Measurements from ENCODE around the gene ATG16L1.
A peak's percentile ranks its signal among the peaks of the same experiment; 100 is the strongest.

ATG16L1 gene

DNA sequence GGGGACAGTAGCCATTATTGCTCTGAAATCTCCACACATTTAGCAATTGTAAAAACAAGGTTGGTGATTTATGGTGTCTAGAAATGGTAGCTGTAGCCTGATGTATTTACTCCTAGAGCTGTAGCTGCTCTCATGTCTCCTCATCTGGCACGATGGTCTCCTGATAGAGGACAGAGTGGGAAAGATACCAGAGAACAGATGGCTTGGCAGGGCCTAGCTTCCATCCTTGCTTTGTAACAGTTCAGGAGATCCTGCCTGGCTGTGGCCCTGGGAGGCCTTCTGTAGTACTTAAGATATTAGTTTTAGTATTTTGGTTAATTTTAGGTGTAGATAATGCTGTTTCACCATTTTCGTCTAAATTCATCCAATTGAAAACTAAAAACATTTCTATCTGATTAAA is 6.7 kb downstream of the ATG16L1 start:
- DNase-seq (ENCODE audit: low spot score) (no peak), FAIRE-seq (no peak)

DNA sequence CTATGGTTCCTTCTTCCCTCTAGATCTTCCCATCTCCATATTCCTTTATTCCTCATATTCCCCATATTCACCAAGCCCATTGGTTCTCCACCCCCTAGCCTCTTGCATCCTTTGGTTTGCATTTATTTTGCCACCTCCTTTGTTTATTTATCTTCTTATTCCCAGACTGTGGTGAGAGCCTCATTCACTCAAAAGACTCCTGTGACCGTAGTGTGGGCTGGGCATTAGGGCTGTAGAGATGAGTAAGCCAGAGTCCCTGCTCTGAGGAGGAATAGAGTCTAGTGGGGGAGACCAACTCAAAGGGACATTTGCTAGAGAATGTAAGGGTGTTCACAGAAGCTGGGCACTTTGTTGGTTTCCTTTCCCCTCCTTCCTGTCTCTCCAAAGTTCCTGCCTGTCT is 8.3 kb downstream of the ATG16L1 start:
- DNase-seq (ENCODE audit: low spot score) (no peak), FAIRE-seq (no peak)

DNA sequence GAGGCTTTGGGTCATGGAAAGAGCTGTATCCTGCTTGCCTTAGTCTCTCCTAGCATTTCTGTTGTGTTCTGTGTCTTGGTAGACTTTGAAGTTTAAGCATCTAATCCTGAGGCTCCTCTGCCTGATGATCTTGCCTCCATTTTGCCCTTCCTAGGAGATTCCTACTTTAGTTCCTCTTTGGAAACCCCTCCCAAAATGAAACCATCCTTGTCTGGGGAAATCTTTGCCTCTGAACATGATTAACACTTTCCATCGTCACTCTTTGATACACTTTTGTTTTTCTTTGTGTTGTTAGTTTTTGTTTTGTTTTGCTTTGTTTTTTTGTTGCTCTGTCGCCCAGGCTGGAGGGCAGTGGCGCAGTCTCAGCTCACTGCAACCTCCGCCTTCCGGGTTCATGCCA is 9.2 kb downstream of the ATG16L1 start:
- DNase-seq (ENCODE audit: low spot score), result no peak
- no peak for FAIRE-seq

- DNase-seq (ENCODE audit: low spot score) (no peak), FAIRE-seq (no peak)
These were observed 10.5 kb downstream of the ATG16L1 start for GRCh38 chr2:233261819-233262555.

GRCh38 chr2:233262562-233262961 is 11.1 kb downstream of the ATG16L1 start:
- DNase-seq (ENCODE audit: low spot score), result no peak
- no peak for FAIRE-seq

GRCh38 chr2:233263045-233263570 is 11.6 kb downstream of the ATG16L1 start:
- FAIRE-seq (no peak), DNase-seq (ENCODE audit: low spot score) (no peak)

GRCh38 chr2:233264667-233265066 is 13.2 kb downstream of the ATG16L1 start:
- FAIRE-seq, result no peak
- no peak for DNase-seq (ENCODE audit: low spot score)

- peak; percentile 97 for FAIRE-seq
- peak; percentile 94 for DNase-seq (ENCODE audit: low spot score)
These were observed 14.5 kb downstream of the ATG16L1 start for GRCh38 chr2:233265899-233266431.

GRCh38 chr2:233266481-233266880 is 15.0 kb downstream of the ATG16L1 start:
- FAIRE-seq (no peak), DNase-seq (ENCODE audit: low spot score) (no peak)

GRCh38 chr2:233267516-233268245 is 16.2 kb downstream of the ATG16L1 start:
- FAIRE-seq (no peak), DNase-seq (ENCODE audit: low spot score) (no peak)

DNA sequence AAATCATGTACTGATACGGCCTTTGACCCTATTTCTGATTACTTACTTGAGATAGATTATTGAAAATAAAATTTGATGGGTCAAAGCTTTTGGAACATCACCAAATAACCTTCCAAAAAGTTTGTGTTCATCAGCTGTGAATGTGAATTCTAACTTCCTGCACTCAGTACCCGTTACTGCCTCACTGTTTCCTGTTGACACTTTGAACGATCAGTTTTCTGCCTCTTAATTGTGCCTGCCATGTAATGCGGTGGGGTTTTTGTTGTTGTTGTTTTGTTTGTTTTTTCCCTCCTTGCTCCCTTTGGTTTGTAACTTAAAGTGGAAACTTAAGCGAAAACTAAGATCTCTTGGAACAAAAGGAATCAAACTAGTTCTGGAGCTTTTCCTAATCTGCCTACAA is 18.9 kb downstream of the ATG16L1 start:
- FAIRE-seq, result no peak

DNA sequence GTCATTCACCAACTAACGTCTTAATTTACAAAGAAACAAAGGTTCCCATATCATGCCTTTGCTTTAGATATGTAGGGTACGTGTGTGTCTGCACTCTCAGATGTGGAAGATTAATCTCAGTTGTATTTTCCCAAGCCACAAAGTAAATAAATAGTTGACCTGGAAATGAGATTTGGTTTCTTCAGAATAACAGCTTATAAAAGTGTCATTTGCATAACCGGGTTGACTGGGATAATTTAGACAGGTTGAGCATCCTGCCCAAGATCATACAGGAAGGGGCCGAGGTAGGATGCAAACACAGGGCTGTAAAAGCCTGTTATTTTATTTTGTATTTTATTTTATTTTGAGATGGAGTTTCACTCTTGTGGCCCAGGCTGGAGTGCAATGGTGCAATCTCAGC is 19.5 kb downstream of the ATG16L1 start:
- DNase-seq (ENCODE audit: low spot score) (no peak), FAIRE-seq (no peak)

More for the DNA sequence above, 18.9 kb downstream of the ATG16L1 start:
- no peak for DNase-seq (ENCODE audit: low spot score)

DNA sequence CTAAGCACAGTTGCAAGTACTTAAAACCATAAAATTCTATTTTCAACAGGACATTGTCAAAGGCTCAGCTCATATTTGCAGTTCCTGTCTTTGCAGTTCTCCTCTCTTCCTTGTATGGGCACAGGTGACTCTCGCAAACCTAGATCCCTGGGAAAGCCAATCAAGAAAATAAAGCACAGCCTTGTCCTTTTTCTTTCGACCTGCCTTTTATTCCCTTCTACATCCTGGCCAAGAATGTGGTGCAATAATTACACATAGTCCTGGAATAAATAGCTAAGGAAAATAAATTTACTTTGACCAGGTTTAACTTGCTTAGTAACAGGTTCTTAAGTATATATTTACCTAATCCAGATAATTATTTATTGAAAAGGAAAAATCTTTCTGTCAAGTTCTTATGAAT is 20.2 kb downstream of the ATG16L1 start:
- no peak for FAIRE-seq
- no peak for DNase-seq (ENCODE audit: low spot score)

GRCh38 chr2:233273120-233273519 is 21.6 kb downstream of the ATG16L1 start:
- no peak for FAIRE-seq

DNA sequence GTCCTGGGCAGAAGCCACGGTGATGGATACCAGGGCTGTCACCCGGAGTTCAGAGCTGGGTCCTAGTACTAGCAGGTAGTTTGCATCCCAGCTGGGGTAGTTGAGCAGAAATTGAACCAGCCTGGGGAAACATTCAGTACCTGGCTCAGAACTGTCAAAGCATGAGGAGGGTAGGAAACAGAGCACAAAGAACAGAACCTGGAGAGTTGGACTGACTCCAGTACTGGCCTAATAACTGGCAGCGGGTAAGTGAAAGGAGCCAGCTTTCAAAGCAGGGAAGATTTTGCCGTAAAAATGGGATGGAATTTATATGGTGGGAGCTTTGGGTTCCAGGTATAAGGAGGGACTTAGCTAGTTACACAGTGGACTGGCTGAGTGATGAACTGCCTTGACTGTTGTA is 23.8 kb downstream of the ATG16L1 start:
- DNase-seq (ENCODE audit: low spot score), result no peak
- FAIRE-seq, result no peak

More at GRCh38 chr2:233273120-233273519, 21.6 kb downstream of the ATG16L1 start:
- no peak for DNase-seq (ENCODE audit: low spot score)

GRCh38 chr2:233278921-233279320 is 27.4 kb downstream of the ATG16L1 start:
- no peak for DNase-seq (ENCODE audit: low spot score)
- no peak for FAIRE-seq

GRCh38 chr2:233280114-233280693 is 28.7 kb downstream of the ATG16L1 start:
- DNase-seq (ENCODE audit: low spot score), result no peak
- no peak for FAIRE-seq

GRCh38 chr2:233281553-233281952 is 30.1 kb downstream of the ATG16L1 start:
- DNase-seq (ENCODE audit: low spot score) (no peak), FAIRE-seq (no peak)

DNA sequence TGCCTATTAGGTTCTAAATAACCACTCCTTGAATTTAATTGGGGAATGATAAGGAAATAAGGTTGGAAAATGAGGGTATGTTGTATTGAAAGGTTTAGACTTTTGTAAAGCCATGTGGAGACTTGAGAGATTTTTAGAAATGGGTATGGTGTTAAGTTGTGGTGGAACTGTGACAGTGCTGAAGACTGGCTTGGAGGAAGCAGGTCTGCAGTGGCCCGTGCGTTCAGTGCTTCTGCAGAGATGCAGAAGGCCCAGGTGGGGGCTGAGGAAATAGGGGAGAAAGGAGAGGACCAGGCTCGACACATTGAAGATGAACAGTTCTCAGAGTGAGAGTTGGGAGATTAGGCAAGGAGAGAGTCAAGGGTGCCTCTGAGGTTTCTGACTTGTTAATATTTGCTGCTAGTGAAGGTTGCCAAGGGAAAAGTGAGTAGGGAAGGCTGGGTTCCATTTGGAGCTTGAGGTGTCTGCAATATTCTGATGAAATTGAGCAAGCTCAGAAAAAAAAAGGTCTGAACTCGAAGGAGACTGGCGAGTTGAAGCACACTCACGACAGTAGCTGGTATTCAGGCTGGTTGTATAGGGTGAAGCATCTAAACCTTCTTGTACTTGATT is 30.6 kb downstream of the ATG16L1 start:
- FAIRE-seq, result no peak
- no peak for DNase-seq (ENCODE audit: low spot score)

GRCh38 chr2:233285921-233286320 is 34.4 kb downstream of the ATG16L1 start:
- FAIRE-seq (no peak), DNase-seq (ENCODE audit: low spot score) (peak; percentile 22)

DNA sequence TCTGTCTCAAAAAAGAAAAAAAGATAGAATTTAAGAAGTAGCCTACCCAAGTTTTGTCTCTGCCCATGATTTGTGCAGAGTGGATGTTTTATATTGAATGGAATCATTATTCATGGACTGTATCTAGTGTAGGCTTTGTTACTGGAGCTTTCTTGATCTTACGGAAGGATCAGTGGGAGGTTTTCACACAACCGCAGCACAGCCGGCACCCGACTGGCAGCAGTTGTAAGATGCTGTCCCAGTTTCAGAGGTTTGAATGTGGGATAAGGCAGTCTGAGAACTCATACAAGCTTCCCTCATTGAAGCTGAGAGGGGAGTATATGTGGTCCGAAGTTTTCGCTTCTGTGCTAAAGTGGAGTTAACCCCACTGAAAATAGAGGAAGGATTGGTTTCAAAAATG is 36.4 kb downstream of the ATG16L1 start:
- DNase-seq (ENCODE audit: low spot score) (no peak), FAIRE-seq (no peak)

- no peak for FAIRE-seq
- DNase-seq (ENCODE audit: low spot score), result no peak
These were observed 37.2 kb downstream of the ATG16L1 start for GRCh38 chr2:233288663-233289062.

Measured in RCC 7860 (cell line).